Measurements from ENCODE around the gene AKR1C1.
"Not testable (repeated sequence)": the region's sequence is repeated elsewhere in the genome, so short reads cannot be mapped to it uniquely, and the experiment has no call there.

AKR1C1 gene

GRCh38 chr10:5019770-5020612, 56.8 kb downstream of the AKR1C1 start:
- not testable (repeated sequence) for DNase-seq

- not testable (repeated sequence) for DNase-seq
Observed at GRCh38 chr10:5021624-5022290, 58.5 kb downstream of the AKR1C1 start.

- DNase-seq: no peak
Observed at GRCh38 chr10:5023177-5023805, 60.1 kb downstream of the AKR1C1 start.

DNA sequence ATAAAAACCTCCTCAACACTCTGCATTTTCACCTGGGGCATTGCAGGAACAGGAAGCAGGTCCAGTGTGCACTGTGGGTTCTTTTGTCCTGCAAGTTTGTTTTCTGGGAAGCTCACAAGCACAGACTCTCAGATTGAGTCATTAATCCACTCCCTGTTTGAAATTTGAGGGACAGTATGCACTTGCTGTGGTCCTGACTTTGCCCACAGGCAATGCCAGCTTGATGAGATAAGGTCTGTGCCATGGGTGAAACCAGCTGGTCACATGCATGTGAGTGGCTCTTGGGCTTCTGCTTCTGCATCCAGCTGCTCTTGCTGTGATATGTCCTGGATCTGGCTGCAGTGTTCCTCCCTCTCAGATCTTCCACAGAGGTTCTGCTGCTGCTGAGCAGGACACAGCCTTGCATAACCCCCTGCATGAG, 62.3 kb downstream of the AKR1C1 start:
- DNase-seq: not testable (repeated sequence)

GRCh38 chr10:5030989-5031388, 67.8 kb downstream of the AKR1C1 start:
- DNase-seq: no peak

DNA sequence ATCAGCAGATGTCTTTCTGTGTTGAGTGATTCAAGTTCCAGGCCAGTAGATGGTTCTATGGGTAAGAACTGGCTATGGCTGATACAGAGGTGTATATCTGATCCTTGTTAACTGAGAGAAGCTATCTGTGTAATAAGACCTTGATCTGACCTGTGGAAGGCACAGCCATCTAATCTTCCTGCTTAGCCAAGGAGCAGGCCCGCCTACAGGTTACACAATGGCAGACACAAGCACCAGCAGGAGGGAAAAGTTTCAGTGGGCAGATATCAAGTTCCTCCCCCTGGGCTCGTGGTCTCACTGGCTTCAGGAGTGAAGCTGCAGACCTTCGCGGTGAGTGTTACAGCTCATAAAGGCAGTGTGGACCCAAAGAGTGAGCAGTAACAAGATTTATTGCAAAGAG, 68.4 kb downstream of the AKR1C1 start:
- not testable (repeated sequence) for DNase-seq

GRCh38 chr10:5032444-5032843, 69.2 kb downstream of the AKR1C1 start:
- DNase-seq: not testable (repeated sequence)
